Measurements from ENCODE around the gene RIMBP2. TPM values are rescaled to one million over a fixed set of nuclear protein-coding genes. Genes with fewer than 3 reads are reported as not detected.

The RIMBP2 gene
- total and polyA plus RNA-seq, 4 donors: 0.05 to 2.9 (median 0.95) TPM

- Histone ChIP-seq H3K27ac (ENCODE audit: low read depth in 1 of 2, low read length in 1 of 2) (no peak overlapping the region), H3K9me3 (ENCODE audit: control insufficient read depth in 4 of 4, insufficient read depth in 3 of 4, low read length in 3 of 4) (peaks cover 0 to 11% (median 0%) of the 10 kb centered on the region in 4 donors), H3K27me3 (ENCODE audit: control insufficient read depth in 3 of 3, insufficient read depth in 3 of 3, low read length in 2 of 3) (no peaks in the 10 kb centered on the region), H3K4me1 (ENCODE audit: control insufficient read depth in 5 of 5, insufficient read depth in 5 of 5, low read length in 5 of 5) (no peaks in the 10 kb centered on the region), H3K9ac (ENCODE audit: insufficient read depth in 1 of 2, low read length in 2 of 2) (no peak overlapping the region), H3K36me3 (ENCODE audit: control insufficient read depth in 4 of 4, insufficient read depth in 4 of 4, low read length in 4 of 4) (no peaks in the 10 kb centered on the region), H3K4me3 (no peak overlapping the region)
- ATAC-seq (ENCODE audit: insufficient read depth, low FRiP score): no peak
- 77 to 86% methylated on average over 24 of the region's 24 CpGs for WGBS, 2 donors
- DNase-seq: no peak
- TF ChIP-seq CTCF (IDR thresholded peaks at IDR 0.05; ENCODE audit: control extremely low read depth, extremely low read depth): no peak
Measured at GRCh38 chr12:130429656-130430505, 286.2 kb downstream of the RIMBP2 start.

GRCh38 chr12:130428116-130428515, 288.0 kb downstream of the RIMBP2 start:
- 57 to 73% methylated on average over 15 of the region's 15 CpGs for WGBS, 2 donors
- no peaks in the 10 kb centered on the region for H3K4me1 ChIP-seq (ENCODE audit: control insufficient read depth in 5 of 5, insufficient read depth in 5 of 5, low read length in 5 of 5)
- H3K9me3 ChIP-seq (ENCODE audit: control insufficient read depth in 4 of 4, insufficient read depth in 3 of 4, low read length in 3 of 4): peaks cover 0 to 3% (median 0%) of the 10 kb centered on the region in 4 donors
- DNase-seq (peak; percentile 1 to 30 (median 20)), ATAC-seq (ENCODE audit: insufficient read depth, low FRiP score) (no peak)
- no peak overlapping the region for H3K9ac ChIP-seq (ENCODE audit: insufficient read depth in 1 of 2, low read length in 2 of 2)
- no peak overlapping the region for H3K4me3 ChIP-seq
- no peak overlapping the region for H3K27ac ChIP-seq (ENCODE audit: low read depth in 1 of 2, low read length in 1 of 2)
- no peaks in the 10 kb centered on the region for H3K36me3 ChIP-seq (ENCODE audit: control insufficient read depth in 4 of 4, insufficient read depth in 4 of 4, low read length in 4 of 4)
- no peaks in the 10 kb centered on the region for H3K27me3 ChIP-seq (ENCODE audit: control insufficient read depth in 3 of 3, insufficient read depth in 3 of 3, low read length in 2 of 3)
- no peak for TF ChIP-seq CTCF (IDR thresholded peaks at IDR 0.05; ENCODE audit: control extremely low read depth, extremely low read depth)

- H3K9ac ChIP-seq (ENCODE audit: insufficient read depth in 1 of 2, low read length in 2 of 2): no peak overlapping the region
- TF ChIP-seq CTCF (IDR thresholded peaks at IDR 0.05; ENCODE audit: control extremely low read depth, extremely low read depth): no peak
- 91 to 93% methylated on average over 18 of the region's 18 CpGs for WGBS, 2 donors
- peaks cover 0 to 2% (median 0%) of the 10 kb centered on the region in 4 donors for H3K9me3 ChIP-seq (ENCODE audit: control insufficient read depth in 4 of 4, insufficient read depth in 3 of 4, low read length in 3 of 4)
- H3K36me3 ChIP-seq (ENCODE audit: control insufficient read depth in 4 of 4, insufficient read depth in 4 of 4, low read length in 4 of 4): no peaks in the 10 kb centered on the region
- H3K27me3 ChIP-seq (ENCODE audit: control insufficient read depth in 3 of 3, insufficient read depth in 3 of 3, low read length in 2 of 3): no peaks in the 10 kb centered on the region
- H3K27ac ChIP-seq (ENCODE audit: low read depth in 1 of 2, low read length in 1 of 2): no peak overlapping the region
- ATAC-seq (ENCODE audit: insufficient read depth, low FRiP score) (no peak), DNase-seq (no peak)
- no peaks in the 10 kb centered on the region for H3K4me1 ChIP-seq (ENCODE audit: control insufficient read depth in 5 of 5, insufficient read depth in 5 of 5, low read length in 5 of 5)
- no peak overlapping the region for H3K4me3 ChIP-seq
Measured at GRCh38 chr12:130427381-130427887, 288.7 kb downstream of the RIMBP2 start.

All from lung (tissue), 12 donors.